RWPE2 (cell line): ENCODE data around the gene EP400.
A peak's percentile ranks its signal among the peaks of the same experiment; 100 is the strongest.

Experiments
- ATAC-seq: fragments of 200-7000 bp; cut with Tn5 transposase; 3 replicates; pipeline ENCODE4 v1.9.1; 2021; ENCODE audit warnings: low read depth
- DNase-seq: peaks from one replicate; pipeline ENCODE4 v3.0.0-alpha.2; 2020; ENCODE audit warnings: low spot score
- H3K27ac ChIP-seq: fragments of 450-650 bp; 2 replicates; pipeline ENCODE4 v1.5.1; 2017; ENCODE audit warnings: mild to moderate bottlenecking; ENCODE audit not compliant: poor library complexity, severe bottlenecking
- H3K27me3 ChIP-seq: fragments of 250-450 bp; sonication (Bioruptor Pico); 2 replicates; pipeline ENCODE4 v1.5.1; 2021; ENCODE audit warnings: mild to moderate bottlenecking, moderate library complexity; ENCODE audit not compliant: insufficient read depth, poor library complexity, severe bottlenecking
- H3K36me3 ChIP-seq: fragments of 250-450 bp; sonication (Bioruptor Pico); 2 replicates; pipeline ENCODE4 v1.5.1; 2020; ENCODE audit warnings: low read depth, mild to moderate bottlenecking, moderate library complexity
- H3K4me1 ChIP-seq: fragments of 250-450 bp; sonication (Bioruptor Pico); 2 replicates; pipeline ENCODE4 v1.5.1; 2021; ENCODE audit warnings: mild to moderate bottlenecking, moderate library complexity; ENCODE audit not compliant: insufficient read depth, poor library complexity, severe bottlenecking
- H3K4me3 ChIP-seq: fragments of 250-450 bp; sonication (Bioruptor Pico); 2 replicates; pipeline ENCODE4 v1.5.1; 2021; ENCODE audit warnings: mild to moderate bottlenecking, moderate library complexity; ENCODE audit not compliant: severe bottlenecking
- H3K9me3 ChIP-seq: fragments of 250-450 bp; sonication (Bioruptor Pico); 2 replicates; pipeline ENCODE4 v1.5.1; 2021; ENCODE audit warnings: mild to moderate bottlenecking, moderate library complexity; ENCODE audit not compliant: severe bottlenecking
- TF ChIP-seq, protein P1 (sequence below): fragments of 450-650 bp; IDR thresholded peaks from one replicate; pipeline ENCODE4 v1.5.1; 2017; ENCODE audit warnings: mild to moderate bottlenecking, moderate library complexity; ENCODE audit not compliant: poor library complexity, severe bottlenecking

The EP400 gene

GRCh38 chr12:131915823-131916222, 33.9 kb upstream of the EP400 start:
- Histone ChIP-seq H3K36me3 (peaks cover 27% of the 10 kb centered on the region), H3K27me3 (no peaks in the 10 kb centered on the region), H3K4me1 (peaks cover 5% of the 10 kb centered on the region), H3K27ac (no peak overlapping the region), H3K9me3 (no peaks in the 10 kb centered on the region), H3K4me3 (no peak overlapping the region)
- TF ChIP-seq, protein P1, sequence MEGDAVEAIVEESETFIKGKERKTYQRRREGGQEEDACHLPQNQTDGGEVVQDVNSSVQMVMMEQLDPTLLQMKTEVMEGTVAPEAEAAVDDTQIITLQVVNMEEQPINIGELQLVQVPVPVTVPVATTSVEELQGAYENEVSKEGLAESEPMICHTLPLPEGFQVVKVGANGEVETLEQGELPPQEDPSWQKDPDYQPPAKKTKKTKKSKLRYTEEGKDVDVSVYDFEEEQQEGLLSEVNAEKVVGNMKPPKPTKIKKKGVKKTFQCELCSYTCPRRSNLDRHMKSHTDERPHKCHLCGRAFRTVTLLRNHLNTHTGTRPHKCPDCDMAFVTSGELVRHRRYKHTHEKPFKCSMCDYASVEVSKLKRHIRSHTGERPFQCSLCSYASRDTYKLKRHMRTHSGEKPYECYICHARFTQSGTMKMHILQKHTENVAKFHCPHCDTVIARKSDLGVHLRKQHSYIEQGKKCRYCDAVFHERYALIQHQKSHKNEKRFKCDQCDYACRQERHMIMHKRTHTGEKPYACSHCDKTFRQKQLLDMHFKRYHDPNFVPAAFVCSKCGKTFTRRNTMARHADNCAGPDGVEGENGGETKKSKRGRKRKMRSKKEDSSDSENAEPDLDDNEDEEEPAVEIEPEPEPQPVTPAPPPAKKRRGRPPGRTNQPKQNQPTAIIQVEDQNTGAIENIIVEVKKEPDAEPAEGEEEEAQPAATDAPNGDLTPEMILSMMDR, result no peak
- DNase-seq (no peak), ATAC-seq (no peak)

GRCh38 chr12:131916306-131917138, 33.2 kb upstream of the EP400 start:
- DNase-seq (no peak), ATAC-seq (no peak)
- no peaks in the 10 kb centered on the region for H3K27me3 ChIP-seq
- TF ChIP-seq, protein P1, result no peak
- no peak overlapping the region for H3K4me3 ChIP-seq
- H3K36me3 ChIP-seq, result peaks cover 24% of the 10 kb centered on the region
- no peaks in the 10 kb centered on the region for H3K9me3 ChIP-seq
- no peak overlapping the region for H3K27ac ChIP-seq
- peaks cover 5% of the 10 kb centered on the region for H3K4me1 ChIP-seq

DNA sequence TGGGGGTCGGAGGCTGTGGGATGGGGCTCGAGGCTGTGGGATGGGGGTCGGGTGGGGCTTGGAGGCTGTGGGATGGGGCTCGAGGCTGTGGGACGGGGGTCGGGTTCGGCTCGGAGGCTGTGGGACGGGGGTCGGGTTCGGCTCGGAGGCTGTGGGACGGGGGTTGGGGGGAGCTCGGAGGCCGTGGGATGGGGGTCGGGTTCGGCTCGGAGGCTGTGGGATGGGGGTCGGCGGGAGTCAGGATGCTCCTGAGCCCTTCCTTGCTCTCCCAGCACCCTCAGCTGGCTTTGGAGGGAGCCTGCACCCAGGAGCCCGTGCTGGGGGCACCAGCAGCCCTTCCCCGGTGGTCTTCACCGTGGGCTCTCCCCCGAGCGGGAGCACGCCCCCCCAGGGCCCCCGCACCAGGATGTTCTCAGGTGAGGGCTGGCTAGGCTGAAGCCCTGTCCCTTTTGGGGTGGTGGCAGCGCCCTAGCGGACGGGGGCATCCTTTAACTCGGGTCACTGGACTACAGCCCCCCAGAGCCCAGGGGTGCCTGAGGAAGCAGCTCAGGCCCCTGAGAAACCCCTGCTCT, 32.5 kb upstream of the EP400 start:
- no peaks in the 10 kb centered on the region for H3K9me3 ChIP-seq
- H3K4me1 ChIP-seq, result peaks cover 5% of the 10 kb centered on the region
- H3K36me3 ChIP-seq, result peaks cover 19% of the 10 kb centered on the region
- TF ChIP-seq, protein P1, result no peak
- ATAC-seq (no peak), DNase-seq (peak; percentile 99)
- H3K27me3 ChIP-seq, result no peaks in the 10 kb centered on the region
- H3K27ac ChIP-seq, result no peak overlapping the region
- no peak overlapping the region for H3K4me3 ChIP-seq

DNA sequence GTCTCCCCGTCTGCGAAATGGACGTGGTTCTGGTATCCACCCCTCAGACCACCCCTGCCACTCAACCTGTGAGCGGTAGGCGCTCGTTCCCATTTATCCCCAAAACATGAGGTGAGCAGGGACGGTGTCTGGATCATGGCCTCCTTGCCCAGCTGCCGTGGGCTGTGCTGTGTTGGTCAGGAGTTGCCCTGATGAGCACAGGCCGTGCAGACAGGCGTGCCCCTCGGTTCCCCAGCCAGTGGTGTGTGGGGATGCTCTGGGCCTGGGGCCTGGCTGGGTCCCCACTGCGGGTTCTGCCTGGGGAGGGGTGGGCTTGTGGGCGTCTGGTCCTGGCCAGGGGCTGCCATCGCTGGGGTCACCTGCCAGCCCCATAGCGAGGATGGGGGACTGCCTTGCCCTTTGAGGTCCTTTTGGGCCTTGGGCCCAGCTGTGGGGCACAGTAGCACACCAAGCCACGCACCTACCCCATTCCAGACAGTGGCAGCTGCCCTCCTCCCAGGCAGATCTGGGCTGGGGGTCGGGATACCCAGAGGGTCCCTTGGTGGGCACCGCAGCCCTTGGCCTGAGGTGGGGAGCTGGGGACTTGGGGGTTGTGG, 31.9 kb upstream of the EP400 start:
- Histone ChIP-seq H3K4me1 (peaks cover under 1% of the 10 kb centered on the region), H3K36me3 (peaks cover 16% of the 10 kb centered on the region), H3K27ac (no peak overlapping the region), H3K27me3 (no peaks in the 10 kb centered on the region), H3K4me3 (no peak overlapping the region), H3K9me3 (no peaks in the 10 kb centered on the region)
- TF ChIP-seq, protein P1, result no peak
- DNase-seq (peak; percentile 51), ATAC-seq (no peak)
